GM19193 (cell line): Measurements from ENCODE around the gene PHF10.

Source experiments
- POLR2A ChIP-seq: IDR thresholded peaks from 4 replicates; pipeline ENCODE4 v1.6.1; 2011; ENCODE audit not compliant: insufficient read depth, insufficient read length; ENCODE audit errors: extremely low read depth

Gene PHF10

GRCh38 chr6:169724494-169725124 lies at the start of gene PHF10:
Gene PHF10, minus strand, starts transcription at chr6:169724500. Its CDS starts 569 bp downstream, at chr6:169723931.
- peak; percentile 39 for TF ChIP-seq POLR2A

DNA sequence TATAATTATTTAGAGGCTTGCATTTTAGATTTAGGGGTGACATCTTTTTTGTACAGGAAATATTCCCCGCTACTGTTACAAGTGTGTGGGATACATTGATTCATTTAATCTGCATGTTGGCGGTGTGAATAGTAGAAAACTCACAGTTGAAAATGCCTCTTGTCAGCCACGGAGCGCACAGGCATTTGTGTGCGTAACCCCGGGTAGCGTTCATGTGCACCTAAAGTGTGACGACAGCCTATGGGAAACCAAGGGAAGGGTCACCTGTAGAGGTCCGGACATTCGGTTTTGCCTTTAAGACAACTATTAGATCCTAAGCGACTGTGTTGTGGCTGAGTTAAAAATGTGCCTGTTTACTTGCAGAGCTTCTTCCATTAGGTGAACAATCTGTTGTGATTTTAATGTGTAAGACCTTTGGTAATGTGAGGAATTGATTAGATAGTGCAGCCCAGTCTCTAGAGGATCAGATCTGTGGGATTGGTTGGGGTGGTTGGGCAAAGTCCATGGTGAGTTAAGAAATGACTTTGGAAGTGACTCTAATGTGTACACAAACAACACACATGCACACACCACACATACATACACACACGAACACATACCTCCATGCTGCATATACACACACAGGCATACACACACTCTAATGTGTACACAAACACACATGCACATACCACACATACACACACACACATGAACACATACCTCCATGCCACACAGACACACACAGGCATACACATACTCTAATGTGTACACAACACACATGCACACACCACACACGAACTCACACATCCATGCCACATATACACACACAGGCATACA lies 42.8 kb upstream of the PHF10 start:
- TF ChIP-seq POLR2A = no peak

DNA sequence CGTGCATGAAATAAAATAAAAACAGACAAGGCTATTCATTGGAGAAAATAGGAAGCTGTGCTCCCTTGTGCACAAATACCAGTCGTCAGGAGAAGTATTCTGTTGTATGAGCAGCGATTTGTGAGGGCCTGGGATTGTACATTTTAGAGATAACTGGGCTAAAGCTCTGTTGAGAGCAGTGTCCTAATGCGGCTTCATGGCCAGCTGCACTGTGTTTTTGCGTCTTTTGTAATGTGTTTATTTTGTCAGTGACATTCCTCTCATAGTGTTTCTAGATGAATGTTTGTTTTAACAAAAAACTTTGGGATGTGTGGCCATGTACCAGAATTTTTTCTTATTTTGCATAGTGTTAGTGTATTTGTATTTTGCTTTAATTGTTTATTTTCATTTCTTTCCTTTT lies 41.9 kb upstream of the PHF10 start:
- no peak for TF ChIP-seq POLR2A

DNA sequence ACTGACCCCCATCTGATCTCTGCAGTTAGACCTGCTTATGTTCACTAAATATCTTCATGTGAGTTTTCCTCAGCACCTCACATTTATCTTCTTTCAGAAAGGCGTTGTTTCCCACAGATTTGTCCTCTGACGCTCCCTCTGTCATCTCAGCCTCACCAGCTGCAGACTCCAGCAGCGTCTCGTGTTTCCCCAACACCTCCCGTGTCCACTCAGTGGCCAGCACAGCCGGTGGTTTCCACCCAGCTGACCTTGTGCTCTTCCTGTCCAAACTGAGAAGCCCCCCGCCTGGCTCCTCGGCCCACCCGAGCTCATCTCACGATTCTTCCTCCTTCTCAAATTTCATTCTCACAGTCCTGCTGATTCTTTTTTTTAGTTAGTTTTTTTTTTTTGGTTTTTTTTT lies 39.6 kb upstream of the PHF10 start:
- no peak for TF ChIP-seq POLR2A

DNA sequence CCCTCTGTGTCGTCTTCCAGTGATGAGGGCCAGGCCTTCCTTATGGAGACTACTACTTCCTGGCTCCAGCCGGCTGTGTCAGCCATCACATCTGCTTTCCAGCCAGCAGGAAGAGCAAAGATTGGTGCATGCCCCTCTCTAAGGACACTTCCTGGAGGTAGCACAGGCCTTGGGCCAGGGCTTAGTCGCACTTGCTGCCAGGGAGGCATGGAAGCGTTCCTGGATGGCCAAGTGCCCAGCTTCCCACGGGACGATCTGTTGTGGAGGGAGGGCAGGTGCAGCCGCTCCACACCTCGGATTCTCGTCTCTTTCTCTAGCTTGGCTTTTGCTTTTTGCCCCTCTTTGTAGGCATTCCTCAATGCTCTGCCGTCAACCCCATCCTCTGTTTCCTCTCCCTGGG lies 39.0 kb upstream of the PHF10 start:
- TF ChIP-seq POLR2A = no peak

GRCh38 chr6:169755162-169755561 lies 30.9 kb upstream of the PHF10 start:
- no peak for TF ChIP-seq POLR2A

GRCh38 chr6:169752074-169752623 lies 27.8 kb upstream of the PHF10 start:
- TF ChIP-seq POLR2A = no peak

GRCh38 chr6:169751242-169752073 lies 27.2 kb upstream of the PHF10 start, which contains the start of the genes DYNLT2 and ERMARD:
Gene DYNLT2, minus strand, starts transcription at chr6:169751572. Its CDS starts 114 bp downstream, at chr6:169751458.
Gene ERMARD, plus strand, starts transcription at chr6:169751622. Its CDS starts 36 bp downstream, at chr6:169751658.
- TF ChIP-seq POLR2A = peak; percentile 95

GRCh38 chr6:169746556-169746955 lies 22.3 kb upstream of the PHF10 start:
- no peak for TF ChIP-seq POLR2A

DNA sequence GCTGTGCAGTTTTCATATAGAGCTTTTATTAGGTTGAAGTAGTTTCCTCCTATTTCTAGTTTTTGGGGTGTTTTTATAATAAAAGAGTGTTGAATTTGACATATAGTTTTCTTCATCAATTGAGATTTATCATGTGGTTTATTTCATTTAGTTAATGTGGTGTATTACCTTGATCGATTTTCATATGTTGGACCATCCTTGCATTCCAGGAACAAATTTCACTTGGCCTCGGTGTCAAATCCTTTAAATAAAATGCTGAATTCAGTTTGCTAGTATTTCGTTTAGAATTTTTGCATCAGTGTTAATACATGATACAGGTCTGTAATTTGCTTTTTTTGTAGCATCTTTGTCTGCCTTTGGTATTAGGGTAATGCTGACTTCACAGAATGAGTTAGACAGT lies 21.1 kb upstream of the PHF10 start:
- TF ChIP-seq POLR2A = no peak

DNA sequence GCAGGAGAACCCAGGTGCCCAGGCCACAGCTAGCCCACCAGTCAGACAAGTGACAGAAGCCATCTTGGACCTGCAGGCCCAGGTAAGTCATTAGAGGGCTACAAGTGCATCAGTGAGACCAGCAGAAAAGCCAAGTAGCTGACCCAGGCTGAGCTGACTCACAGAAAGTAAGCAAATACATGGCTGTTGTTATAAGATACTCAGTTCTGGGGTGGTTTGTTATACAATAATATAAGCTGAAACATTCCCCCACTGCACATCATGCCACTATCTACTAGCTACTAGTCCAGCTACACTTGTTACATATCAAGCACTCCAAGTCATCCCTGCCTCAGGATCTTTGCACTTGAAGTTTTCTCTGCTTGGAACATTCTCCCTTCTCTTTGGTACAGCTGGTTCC lies 17.0 kb upstream of the PHF10 start:
- no peak for TF ChIP-seq POLR2A

GRCh38 chr6:169738976-169739529 lies 14.8 kb upstream of the PHF10 start:
- TF ChIP-seq POLR2A = no peak

GRCh38 chr6:169738204-169738975 lies 14.1 kb upstream of the PHF10 start:
- TF ChIP-seq POLR2A = no peak

- TF ChIP-seq POLR2A = no peak
These were observed 5.7 kb upstream of the PHF10 start for GRCh38 chr6:169729961-169730360.
